ENCODE data around the gene NDUFAF8.

DNA sequence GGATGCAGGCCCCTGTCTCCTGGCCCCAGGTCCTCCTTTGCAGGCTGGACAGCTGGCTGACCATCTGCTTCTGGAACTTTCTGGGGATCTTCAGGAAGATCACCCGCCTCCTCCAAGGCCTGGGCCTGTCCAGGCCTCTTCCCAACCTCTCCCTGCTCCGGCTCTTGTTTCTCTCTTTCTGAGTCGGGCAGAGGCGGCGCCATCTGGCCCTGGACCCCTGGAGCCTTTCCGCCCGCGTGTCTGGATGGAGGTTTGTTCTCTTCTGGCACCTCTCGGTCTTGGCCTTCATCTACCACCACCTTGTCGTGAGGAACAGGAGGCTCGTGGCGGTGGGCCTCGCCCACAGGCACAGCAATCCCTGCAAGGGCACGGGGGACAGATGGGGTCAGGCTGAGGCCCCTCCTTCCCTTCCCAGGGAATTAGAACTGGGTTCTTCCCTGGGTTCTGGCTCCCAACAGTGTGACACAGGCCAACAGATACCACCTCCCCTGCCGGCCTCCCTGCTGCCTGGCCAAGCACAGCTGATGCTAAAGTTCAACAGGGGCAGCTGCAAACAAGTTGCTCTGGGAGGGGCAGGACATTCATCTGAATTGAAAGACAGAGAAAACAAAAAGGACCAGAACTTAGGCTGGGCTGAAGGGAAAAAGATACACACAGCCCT is 13.3 kb downstream of the NDUFAF8 start:
- TF ChIP-seq, protein P1, sequence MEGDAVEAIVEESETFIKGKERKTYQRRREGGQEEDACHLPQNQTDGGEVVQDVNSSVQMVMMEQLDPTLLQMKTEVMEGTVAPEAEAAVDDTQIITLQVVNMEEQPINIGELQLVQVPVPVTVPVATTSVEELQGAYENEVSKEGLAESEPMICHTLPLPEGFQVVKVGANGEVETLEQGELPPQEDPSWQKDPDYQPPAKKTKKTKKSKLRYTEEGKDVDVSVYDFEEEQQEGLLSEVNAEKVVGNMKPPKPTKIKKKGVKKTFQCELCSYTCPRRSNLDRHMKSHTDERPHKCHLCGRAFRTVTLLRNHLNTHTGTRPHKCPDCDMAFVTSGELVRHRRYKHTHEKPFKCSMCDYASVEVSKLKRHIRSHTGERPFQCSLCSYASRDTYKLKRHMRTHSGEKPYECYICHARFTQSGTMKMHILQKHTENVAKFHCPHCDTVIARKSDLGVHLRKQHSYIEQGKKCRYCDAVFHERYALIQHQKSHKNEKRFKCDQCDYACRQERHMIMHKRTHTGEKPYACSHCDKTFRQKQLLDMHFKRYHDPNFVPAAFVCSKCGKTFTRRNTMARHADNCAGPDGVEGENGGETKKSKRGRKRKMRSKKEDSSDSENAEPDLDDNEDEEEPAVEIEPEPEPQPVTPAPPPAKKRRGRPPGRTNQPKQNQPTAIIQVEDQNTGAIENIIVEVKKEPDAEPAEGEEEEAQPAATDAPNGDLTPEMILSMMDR (conservative IDR thresholded peaks at IDR 0.05; ENCODE audit: low read depth, low read length), result no peak
- TF ChIP-seq EZH2 (IDR thresholded peaks at IDR 0.05; ENCODE audit: borderline replicate concordance, low read depth, low read length, poor library complexity, severe bottlenecking), result no peak
